ENCODE data around the gene MAN1B1. TPM values are rescaled to one million over a fixed set of nuclear protein-coding genes. Genes with fewer than 3 reads are reported as not detected.
A peak's percentile ranks its signal among the peaks of the same experiment; 100 is the strongest.

Gene MAN1B1
- total and polyA plus RNA-seq, 3 experiments from 2014 or later: 31.9 to 39.3 (median 32.7) TPM

- Mint-ChIP-seq H3K27ac (no peak overlapping the region), H3K9me3 (peaks cover 0 to 2% (median 0%) of the 10 kb centered on the region in 5 donors), H3K27me3 (peaks cover 29 to 38% of the 10 kb centered on the region in 2 donors), H3K4me3 (peak overlapping the region in 4 of 7 donors; percentile 26 to 49 (median 36)), H3K4me1 (peaks cover 0 to 28% (median 15%) of the 10 kb centered on the region in 3 donors), H3K36me3 (no peaks in the 10 kb centered on the region)
- CTCF ChIA-PET: no interaction called here
- Histone ChIP-seq H3K27ac (ENCODE audit: low read depth, low read length) (no peak overlapping the region), H3K4me3 (ENCODE audit: low read length) (no peak overlapping the region), H3K9me3 (ENCODE audit: low read length) (no peaks in the 10 kb centered on the region), H3K27me3 (ENCODE audit: insufficient read depth, low read length, poor library complexity, severe bottlenecking) (peaks cover 19% of the 10 kb centered on the region), H3K4me1 (ENCODE audit: insufficient read depth, low read length) (peaks cover 13% of the 10 kb centered on the region), H3K36me3 (ENCODE audit: insufficient read depth, low read length) (no peaks in the 10 kb centered on the region)
- no peak for DNase-seq
- POLR2A ChIA-PET: interaction anchor here (1.2 kb wide), 1 partner anchor 28 kb away, joined by 4 read pairs; no protein-coding TSS in a partner anchor
Measured at GRCh38 chr9:137157618-137158415, 71.0 kb downstream of the MAN1B1 start.

GRCh38 chr9:137158625-137159024 is 71.8 kb downstream of the MAN1B1 start:
- Mint-ChIP-seq H3K4me1 (peaks cover 0 to 31% (median 15%) of the 10 kb centered on the region in 3 donors), H3K4me3 (no peak overlapping the region), H3K9me3 (peaks cover 0 to 2% (median 0%) of the 10 kb centered on the region in 5 donors), H3K27ac (no peak overlapping the region), H3K27me3 (peaks cover 29 to 42% of the 10 kb centered on the region in 2 donors), H3K36me3 (no peaks in the 10 kb centered on the region)
- Histone ChIP-seq H3K4me1 (ENCODE audit: insufficient read depth, low read length) (peaks cover 13% of the 10 kb centered on the region), H3K27me3 (ENCODE audit: insufficient read depth, low read length, poor library complexity, severe bottlenecking) (peaks cover 19% of the 10 kb centered on the region), H3K27ac (ENCODE audit: low read depth, low read length) (no peak overlapping the region), H3K36me3 (ENCODE audit: insufficient read depth, low read length) (no peaks in the 10 kb centered on the region), H3K4me3 (ENCODE audit: low read length) (no peak overlapping the region), H3K9me3 (ENCODE audit: low read length) (no peaks in the 10 kb centered on the region)
- POLR2A ChIA-PET: no interaction called here
- DNase-seq: no peak
- CTCF ChIA-PET: no interaction called here

Other genes starting within 250 kb of the MAN1B1 start
Only the 30 nearest of the 36 such genes appear.
- 100 to 1,000 TPM; 104 to 105 TPM for gene FBXW5, start 142.2 kb upstream of the MAN1B1 start, total RNA-seq
- gene FBXW5, start 142.2 kb upstream of the MAN1B1 start, polyA plus RNA-seq: 163 TPM
- under 1 TPM in 1 of 2 experiments, not detected in 1; 0.96 TPM for gene C8G, start 141.7 kb upstream of the MAN1B1 start, total RNA-seq
- not detected for gene C8G, start 141.7 kb upstream of the MAN1B1 start, polyA plus RNA-seq
- 1 to 10 TPM in 1 of 2 experiments, under 1 TPM in 1; 0.85 to 1.3 TPM for gene LCN12, start 134.7 kb upstream of the MAN1B1 start, total RNA-seq
- not detected for gene LCN12, start 134.7 kb upstream of the MAN1B1 start, polyA plus RNA-seq
- gene PTGDS, start 109.5 kb upstream of the MAN1B1 start, total RNA-seq: under 1 TPM; 0.24 to 0.49 TPM
- 5.5 TPM for gene PTGDS, start 109.5 kb upstream of the MAN1B1 start, polyA plus RNA-seq
- gene LCNL1, start 104.0 kb upstream of the MAN1B1 start, total RNA-seq: under 1 TPM; 0.20 to 0.22 TPM
- 0.16 TPM for gene LCNL1, start 104.0 kb upstream of the MAN1B1 start, polyA plus RNA-seq
- gene PAXX, start 94.6 kb upstream of the MAN1B1 start, total RNA-seq: 10 to 100 TPM; 78.4 to 82.2 TPM
- gene PAXX, start 94.6 kb upstream of the MAN1B1 start, polyA plus RNA-seq: 156 TPM
- gene CLIC3, start 90.4 kb upstream of the MAN1B1 start, total RNA-seq: 1 to 10 TPM; 3.4 to 4.1 TPM
- gene CLIC3, start 90.4 kb upstream of the MAN1B1 start, polyA plus RNA-seq: 52.1 TPM
- gene ABCA2, start 58.7 kb upstream of the MAN1B1 start, total RNA-seq: 10 to 100 TPM; 15.9 to 20.7 TPM
- gene ABCA2, start 58.7 kb upstream of the MAN1B1 start, polyA plus RNA-seq: 20.2 TPM
- under 1 TPM; 0.57 to 0.82 TPM for gene FUT7, start 54.9 kb upstream of the MAN1B1 start, total RNA-seq
- 28.7 TPM for gene FUT7, start 54.9 kb upstream of the MAN1B1 start, polyA plus RNA-seq
- 10 to 100 TPM; 24.6 to 27.5 TPM for gene NPDC1, start 40.8 kb upstream of the MAN1B1 start, total RNA-seq
- gene NPDC1, start 40.8 kb upstream of the MAN1B1 start, polyA plus RNA-seq: 38.4 TPM
- not detected for gene ENTPD2, start 32.9 kb upstream of the MAN1B1 start, total RNA-seq
- gene ENTPD2, start 32.9 kb upstream of the MAN1B1 start, polyA plus RNA-seq: not detected
- gene SAPCD2, start 16.4 kb upstream of the MAN1B1 start, total RNA-seq: 10 to 100 TPM; 11.5 to 12.7 TPM
- 0.15 TPM for gene SAPCD2, start 16.4 kb upstream of the MAN1B1 start, polyA plus RNA-seq
- 10 to 100 TPM; 15.3 to 15.5 TPM for gene UAP1L1, start 9.5 kb upstream of the MAN1B1 start, total RNA-seq
- gene UAP1L1, start 9.5 kb upstream of the MAN1B1 start, polyA plus RNA-seq: 4.6 TPM
- gene DPP7, start 27.7 kb downstream of the MAN1B1 start, total RNA-seq: 100 to 1,000 TPM; 294 to 308 TPM
- 158 TPM for gene DPP7, start 27.7 kb downstream of the MAN1B1 start, polyA plus RNA-seq
- not detected for gene GRIN1, start 52.2 kb downstream of the MAN1B1 start, total RNA-seq
- gene GRIN1, start 52.2 kb downstream of the MAN1B1 start, polyA plus RNA-seq: not detected
- not detected for gene LRRC26, start 83.1 kb downstream of the MAN1B1 start, total RNA-seq
- gene LRRC26, start 83.1 kb downstream of the MAN1B1 start, polyA plus RNA-seq: not detected
- gene TMEM210, start 85.1 kb downstream of the MAN1B1 start, total RNA-seq: not detected
- not detected for gene TMEM210, start 85.1 kb downstream of the MAN1B1 start, polyA plus RNA-seq
- gene ANAPC2, start 101.6 kb downstream of the MAN1B1 start, total RNA-seq: 10 to 100 TPM; 50.2 to 57.0 TPM
- gene ANAPC2, start 101.6 kb downstream of the MAN1B1 start, polyA plus RNA-seq: 5.4 TPM
- 100 to 1,000 TPM; 114 to 118 TPM for gene SSNA1, start 101.7 kb downstream of the MAN1B1 start, total RNA-seq
- 138 TPM for gene SSNA1, start 101.7 kb downstream of the MAN1B1 start, polyA plus RNA-seq
- 10 to 100 TPM; 14.1 to 15.1 TPM for gene TPRN, start 113.8 kb downstream of the MAN1B1 start, total RNA-seq
- 0.76 TPM for gene TPRN, start 113.8 kb downstream of the MAN1B1 start, polyA plus RNA-seq
- gene TMEM203, start 118.7 kb downstream of the MAN1B1 start, total RNA-seq: 10 to 100 TPM; 51.5 to 53.9 TPM
- gene TMEM203, start 118.7 kb downstream of the MAN1B1 start, polyA plus RNA-seq: 134 TPM
- 10 to 100 TPM; 45.1 to 47.4 TPM for gene NDOR1, start 118.7 kb downstream of the MAN1B1 start, total RNA-seq
- gene NDOR1, start 118.7 kb downstream of the MAN1B1 start, polyA plus RNA-seq: 9.9 TPM
- gene RNF208, start 135.3 kb downstream of the MAN1B1 start, total RNA-seq: 1 to 10 TPM; 2.7 to 3.3 TPM
- not detected for gene RNF208, start 135.3 kb downstream of the MAN1B1 start, polyA plus RNA-seq
- gene CYSRT1, start 138.2 kb downstream of the MAN1B1 start, total RNA-seq: under 1 TPM; 0.58 to 0.66 TPM
- gene CYSRT1, start 138.2 kb downstream of the MAN1B1 start, polyA plus RNA-seq: 0.32 TPM
- not detected for gene RNF224, start 140.5 kb downstream of the MAN1B1 start, total RNA-seq
- gene RNF224, start 140.5 kb downstream of the MAN1B1 start, polyA plus RNA-seq: not detected
- not detected for gene SLC34A3, start 143.9 kb downstream of the MAN1B1 start, total RNA-seq
- not detected for gene SLC34A3, start 143.9 kb downstream of the MAN1B1 start, polyA plus RNA-seq
- gene TUBB4B, start 154.3 kb downstream of the MAN1B1 start, total RNA-seq: 100 to 1,000 TPM; 322 to 331 TPM
- gene TUBB4B, start 154.3 kb downstream of the MAN1B1 start, polyA plus RNA-seq: 64.6 TPM
- under 1 TPM; 0.27 to 0.28 TPM for gene STPG3, start 164.3 kb downstream of the MAN1B1 start, total RNA-seq
- not detected for gene STPG3, start 164.3 kb downstream of the MAN1B1 start, polyA plus RNA-seq
- 10 to 100 TPM; 67.5 to 72.0 TPM for gene NELFB, start 168.3 kb downstream of the MAN1B1 start, total RNA-seq
- 34.8 TPM for gene NELFB, start 168.3 kb downstream of the MAN1B1 start, polyA plus RNA-seq
- gene TOR4A, start 190.7 kb downstream of the MAN1B1 start, total RNA-seq: 1 to 10 TPM; 3.3 to 3.9 TPM
- 1.8 TPM for gene TOR4A, start 190.7 kb downstream of the MAN1B1 start, polyA plus RNA-seq

Data from CD8-positive, alpha-beta memory T cell (primary cell).